Hippocampal formation (tissue), 2 donors: Measurements from ENCODE around the gene TUBGCP6.

ENCODE experiments used
- DNase-seq, 2 donors: peaks; one replicate each; lab custom pipeline; 2025; lab: John Stamatoyannopoulos, UW

The TUBGCP6 gene

DNA sequence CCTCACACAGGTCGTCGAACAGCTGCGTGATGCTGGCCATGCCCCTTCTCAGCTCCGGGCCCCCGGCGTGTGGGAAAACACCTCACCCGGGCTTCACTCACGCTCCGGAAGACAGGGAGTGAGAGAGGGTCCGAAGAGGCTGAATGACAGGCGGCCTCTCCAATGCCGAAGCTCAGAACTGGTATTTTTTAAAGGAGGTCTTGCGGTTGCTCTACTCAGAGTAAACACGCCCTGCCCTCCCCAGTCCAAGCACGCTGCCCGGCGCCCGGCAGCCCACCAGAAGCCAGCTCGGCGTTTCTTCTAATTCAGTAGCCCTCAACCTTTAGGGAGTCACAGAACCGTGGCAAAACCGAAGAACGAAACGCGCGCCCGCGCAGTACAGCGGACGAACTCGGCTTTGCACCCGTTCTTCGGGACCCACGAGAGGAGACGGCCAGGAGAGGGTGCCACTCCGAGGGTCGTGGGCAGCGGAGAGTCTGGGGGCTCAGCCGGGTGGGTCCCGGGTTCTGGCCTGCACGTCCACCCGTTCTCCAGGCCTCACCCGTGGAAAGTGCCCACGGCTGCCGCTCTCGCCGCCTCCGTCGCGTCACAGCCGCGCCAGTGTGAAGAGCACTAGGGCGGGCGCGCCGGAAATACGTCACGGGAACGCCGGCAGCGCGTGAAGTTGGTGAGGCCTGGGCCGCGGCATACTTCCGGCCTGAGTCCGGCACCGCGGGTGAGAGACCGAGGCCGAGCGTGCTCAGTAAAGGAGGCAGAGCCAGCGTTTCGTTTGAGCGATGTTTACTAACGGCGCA, at the start of gene TUBGCP6:
TUBGCP6 (minus strand) TSS at position 604 of the 794 bp plus-strand sequence; CDS start at position 40, 564 bp downstream.
- peak; percentile 87 to 88 for DNase-seq

DNA sequence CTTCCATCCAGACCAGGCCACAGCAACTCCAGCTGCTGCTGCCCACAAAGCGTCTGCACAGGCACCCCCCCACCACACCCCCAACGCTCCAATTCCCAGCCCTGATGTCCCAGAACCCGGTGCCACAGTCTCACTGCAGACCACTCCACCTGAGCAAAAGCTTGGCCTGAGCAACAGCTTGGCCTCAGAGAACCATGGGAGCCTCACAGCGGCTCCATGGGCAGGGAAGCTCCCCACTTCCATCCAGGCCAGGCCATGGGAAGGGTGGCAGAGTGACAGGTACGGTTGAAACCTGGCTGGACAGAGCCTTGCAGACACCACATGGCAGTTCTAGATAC, 49.5 kb upstream of the TUBGCP6 start:
- no peak for DNase-seq

- no peak for DNase-seq
These were observed 48.9 kb upstream of the TUBGCP6 start for GRCh38 chr22:50293441-50294318.

DNA sequence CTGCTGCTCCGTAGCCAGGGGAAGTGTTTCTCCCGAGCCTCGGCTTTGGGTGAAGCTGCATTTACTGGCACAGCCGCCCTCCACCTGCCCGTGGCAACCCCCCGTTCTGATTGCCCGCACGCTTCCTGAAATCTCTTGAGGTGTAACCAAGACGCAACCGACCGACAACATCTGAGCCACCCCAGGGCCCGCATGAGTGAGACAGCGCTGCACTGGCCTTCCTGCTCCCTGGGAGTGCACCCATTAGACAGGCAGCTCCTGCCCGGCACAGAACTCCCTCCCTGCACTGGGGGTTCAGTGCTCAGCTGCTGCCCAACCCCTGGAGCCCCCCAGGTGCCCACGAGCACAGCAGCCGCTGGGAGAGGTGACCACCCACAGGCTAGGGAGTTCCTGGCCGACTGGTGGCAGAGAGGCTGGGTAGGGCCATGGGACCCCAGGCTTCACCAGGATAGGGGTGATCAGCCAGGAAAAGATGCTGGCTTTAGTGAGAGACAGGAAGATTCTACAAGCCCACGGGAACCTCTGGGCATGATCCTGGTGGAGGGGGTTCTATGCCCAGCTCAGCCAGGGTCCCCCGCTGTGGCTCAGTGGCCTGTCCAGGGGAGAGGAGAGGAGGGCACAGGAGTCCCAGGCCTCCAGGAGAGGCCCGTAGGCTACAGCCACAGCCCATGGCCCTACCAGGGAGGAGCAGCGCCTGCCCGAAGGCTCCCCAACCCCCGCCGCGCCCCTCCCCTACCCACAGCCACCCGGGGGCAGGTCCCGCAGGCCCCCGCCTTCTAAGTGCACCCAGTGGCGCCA, 48.0 kb upstream of the TUBGCP6 start:
- no peak for DNase-seq

DNA sequence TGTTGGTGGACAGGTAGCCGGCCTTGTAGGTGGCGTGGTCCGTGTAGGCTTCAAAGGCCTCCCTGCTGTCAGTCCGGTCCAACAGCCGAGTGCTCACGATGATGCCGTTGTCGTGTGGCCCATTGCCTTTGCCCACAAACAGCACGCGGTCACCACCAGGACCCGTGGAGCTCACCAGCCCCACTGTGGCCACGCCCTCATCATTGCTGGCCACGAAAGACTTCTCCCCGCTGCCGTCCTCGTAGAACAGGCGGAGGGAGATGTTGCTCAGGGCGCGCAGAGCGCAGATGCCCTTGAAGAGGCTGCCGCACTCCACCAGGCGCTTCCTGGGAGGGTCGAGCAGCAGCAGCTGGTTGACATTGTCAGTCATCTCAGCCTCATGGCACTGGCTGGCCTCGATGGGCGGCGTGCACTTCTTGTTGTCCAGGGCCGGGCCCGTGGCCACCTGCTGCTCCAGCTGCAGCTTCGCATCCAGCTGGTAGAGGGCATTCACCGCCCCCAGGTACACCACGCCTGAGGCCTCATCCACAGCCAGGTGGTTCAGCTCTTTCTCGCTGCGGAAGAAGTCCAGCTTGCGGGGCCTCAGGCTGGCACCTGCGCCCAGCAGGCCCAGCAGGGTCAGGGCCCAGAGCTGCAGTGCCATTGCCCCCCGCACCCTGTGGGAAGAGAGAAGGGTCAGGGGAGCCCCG, 45.3 kb upstream of the TUBGCP6 start:
- DNase-seq: no peak

- DNase-seq: no peak
These were observed 44.5 kb upstream of the TUBGCP6 start for GRCh38 chr22:50289151-50289941.

GRCh38 chr22:50287731-50288130, 42.9 kb upstream of the TUBGCP6 start:
- no peak for DNase-seq

DNA sequence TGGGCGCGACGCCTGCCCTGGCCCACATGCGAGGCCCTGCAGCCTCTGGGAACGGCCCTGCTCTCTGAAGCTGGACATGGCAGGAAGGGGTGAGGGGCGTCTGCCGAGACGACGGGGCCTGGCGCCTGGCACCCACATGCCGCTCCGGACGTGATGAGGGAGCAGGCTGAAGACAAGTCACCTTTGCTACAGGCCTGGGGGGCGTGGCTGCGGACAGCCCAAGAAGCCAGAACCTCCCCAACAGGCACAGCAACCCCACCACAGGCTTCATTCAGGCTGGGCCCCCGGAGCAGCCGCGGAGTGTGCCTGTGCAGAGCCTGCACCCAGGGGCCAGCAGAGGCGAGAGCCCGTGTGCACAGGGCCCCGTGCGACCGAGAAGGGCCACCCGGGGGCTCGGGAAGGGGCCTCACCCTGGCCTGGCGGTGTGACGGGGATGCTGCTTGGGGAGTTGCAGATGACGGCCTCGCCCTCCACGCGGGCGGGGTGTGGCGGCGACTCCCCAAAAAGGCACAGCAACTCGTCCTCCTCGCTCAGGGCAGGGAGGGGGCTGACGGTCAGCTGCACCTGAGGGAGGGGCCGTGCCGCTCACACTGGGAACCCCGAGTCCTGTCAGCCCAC, 42.0 kb upstream of the TUBGCP6 start:
- DNase-seq: no peak

DNA sequence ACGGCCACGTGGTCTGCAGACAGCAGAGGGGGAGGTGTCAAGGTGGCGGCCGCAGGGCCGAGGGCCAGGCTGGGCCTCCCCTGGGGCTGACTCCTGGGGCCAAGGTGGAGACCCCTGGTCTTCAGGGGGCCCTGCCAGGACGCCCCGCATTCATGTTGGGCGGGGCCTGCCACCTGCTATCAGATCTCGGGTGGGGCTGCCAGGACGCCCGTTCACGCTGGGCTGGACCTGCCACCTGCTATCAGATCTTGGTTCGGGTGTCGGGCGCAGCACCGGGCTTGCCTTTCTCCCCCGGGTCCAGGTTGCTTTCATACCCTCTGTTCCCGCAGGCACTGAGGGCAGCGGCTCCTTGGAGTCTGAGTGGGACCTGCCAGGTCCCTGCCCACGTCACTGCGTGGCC, 41.5 kb upstream of the TUBGCP6 start:
- no peak for DNase-seq

- no peak for DNase-seq
These were observed 40.9 kb upstream of the TUBGCP6 start for GRCh38 chr22:50285568-50286229.

GRCh38 chr22:50284479-50284878, 39.7 kb upstream of the TUBGCP6 start:
- no peak for DNase-seq

GRCh38 chr22:50283821-50284220, 39.0 kb upstream of the TUBGCP6 start:
- DNase-seq: no peak

- no peak for DNase-seq
These were observed 37.7 kb upstream of the TUBGCP6 start for GRCh38 chr22:50282361-50283155.

- DNase-seq: no peak
These were observed 37.1 kb upstream of the TUBGCP6 start for GRCh38 chr22:50281957-50282356.

GRCh38 chr22:50281384-50281760, 36.5 kb upstream of the TUBGCP6 start:
- no peak for DNase-seq

GRCh38 chr22:50280708-50281383, 36.0 kb upstream of the TUBGCP6 start:
- DNase-seq: no peak

- DNase-seq: no peak
These were observed 35.3 kb upstream of the TUBGCP6 start for GRCh38 chr22:50280022-50280707.
